Neural cell (in vitro differentiated cells): ENCODE data around the gene ABO. TPM values are rescaled to one million over a fixed set of nuclear protein-coding genes. Genes with fewer than 3 reads are reported as not detected.

ENCODE experiments used
- H2AFZ ChIP-seq: fragments of 200-600, 300-800 bp; sonication (generic), shearing (Covaris generic); 2 replicates; pipeline ENCODE4 v1.6.0; 2014; ENCODE audit warnings: low read depth, mild to moderate bottlenecking, antibody characterized with exemption, low read length, moderate library complexity
- H3F3A ChIP-seq: fragments of 200-600 bp; shearing (Covaris generic); 2 replicates; pipeline ENCODE4 v1.6.1; 2016; ENCODE audit warnings: mild to moderate bottlenecking, moderate library complexity, mixed read lengths, antibody characterized with exemption, low read length; ENCODE audit not compliant: insufficient read depth, poor library complexity, severe bottlenecking
- H3K27ac ChIP-seq: fragments of 200-600, 300-800 bp; sonication (generic), shearing (Covaris generic); 2 replicates; pipeline ENCODE4 v1.5.1; 2014; ENCODE audit warnings: mild to moderate bottlenecking, low read length, moderate library complexity
- H3K27me3 ChIP-seq: fragments of 300-800, 200-600 bp; sonication (generic), shearing (Covaris generic); 2 replicates; pipeline ENCODE4 v1.6.0; 2014; ENCODE audit warnings: mild to moderate bottlenecking, low read depth, low read length, moderate library complexity; ENCODE audit not compliant: insufficient read depth
- H3K36me3 ChIP-seq: fragments of 300-800, 200-600 bp; sonication (generic), shearing (Covaris generic); 2 replicates; pipeline ENCODE4 v1.5.1; 2014; ENCODE audit warnings: mild to moderate bottlenecking, antibody characterized with exemption, low read length, moderate library complexity; ENCODE audit not compliant: insufficient read depth
- H3K4me2 ChIP-seq: fragments of 300-800, 200-600 bp; sonication (generic), shearing (Covaris generic); 2 replicates; pipeline ENCODE4 v1.6.0; 2014; ENCODE audit warnings: mild to moderate bottlenecking, low read length
- H3K4me3 ChIP-seq: fragments of 300-800, 200-600 bp; sonication (generic), shearing (Covaris generic); 2 replicates; pipeline ENCODE4 v1.5.1; 2014; ENCODE audit warnings: mild to moderate bottlenecking, low read length, moderate library complexity
- H3K79me2 ChIP-seq: fragments of 200-600 bp; shearing (Covaris generic); replicated peaks from 2 replicates; pipeline ENCODE4 v1.6.0; 2014; ENCODE audit warnings: mild to moderate bottlenecking, low read length, moderate library complexity; ENCODE audit not compliant: insufficient read depth
- H3K9ac ChIP-seq: fragments of 300-800, 200-600 bp; sonication (generic), shearing (Covaris generic); 2 replicates; pipeline ENCODE4 v1.6.1; 2016; ENCODE audit warnings: mild to moderate bottlenecking, low read length, mixed read lengths
- H3K9me2 ChIP-seq: fragments of 200-600 bp; shearing (Covaris generic); 2 replicates; pipeline ENCODE4 v1.6.1; 2016; ENCODE audit warnings: mild to moderate bottlenecking, low read length, mixed read lengths; ENCODE audit not compliant: insufficient read depth
- H3K9me3 ChIP-seq: fragments of 200-600, 300-800 bp; sonication (generic), shearing (Covaris generic); 2 replicates; pipeline ENCODE4 v1.6.1; 2016; ENCODE audit warnings: mild to moderate bottlenecking, mixed run types, low read length, moderate library complexity, mixed read lengths
- H4K20me1 ChIP-seq: fragments of 200-600 bp; shearing (Covaris generic); 2 replicates; pipeline ENCODE4 v1.6.1; 2016; ENCODE audit warnings: mild to moderate bottlenecking, mixed run types; ENCODE audit not compliant: insufficient read depth
- EP300 ChIP-seq: fragments of 450-650 bp; conservative IDR thresholded peaks from 2 replicates; pipeline ENCODE4 v1.6.1; 2014; ENCODE audit warnings: antibody characterized with exemption, mild to moderate bottlenecking, moderate library complexity; ENCODE audit not compliant: poor library complexity, severe bottlenecking
- EZH2 ChIP-seq: fragments of 200-600, 300-800 bp; shearing (Covaris generic), sonication (generic); IDR thresholded peaks from 2 replicates; pipeline ENCODE4 v1.6.1; 2014; ENCODE audit warnings: antibody characterized with exemption, low read length, borderline replicate concordance, mild to moderate bottlenecking; ENCODE audit not compliant: insufficient read depth, poor library complexity, severe bottlenecking
- MXI1 ChIP-seq: fragments of 450-650 bp; conservative IDR thresholded peaks from 2 replicates; pipeline ENCODE4 v1.6.1; 2014; ENCODE audit warnings: antibody characterized with exemption, mild to moderate bottlenecking; ENCODE audit not compliant: poor library complexity, severe bottlenecking
- POLR2AphosphoS5 ChIP-seq: IDR thresholded peaks from 2 replicates; pipeline ENCODE4 v1.6.1; 2012
- RAD21 ChIP-seq: fragments of 450-650 bp; conservative IDR thresholded peaks from 2 replicates; pipeline ENCODE4 v1.6.1; 2014; ENCODE audit warnings: antibody characterized with exemption, mild to moderate bottlenecking, moderate library complexity
- SMC3 ChIP-seq: fragments of 450-650 bp; conservative IDR thresholded peaks from 2 replicates; pipeline ENCODE4 v1.6.1; 2014; ENCODE audit warnings: antibody characterized with exemption, mild to moderate bottlenecking, moderate library complexity; ENCODE audit not compliant: poor library complexity
- TAF1 ChIP-seq: IDR thresholded peaks from 2 replicates; pipeline ENCODE4 v1.6.1; 2012; ENCODE audit warnings: low read depth
- polyA plus RNA-seq: library from polyadenylated mRNA; depleted of rRNA; stranded (reverse); fragments of >200 nt; gene quantifications from 2 replicates; pipeline ENCODE4 v1.2.3, GENCODE V29; 2014
- TF ChIP-seq, protein P1 (sequence below): IDR thresholded peaks from 2 replicates; pipeline ENCODE4 v1.6.1; 2012; ENCODE audit warnings: borderline replicate concordance
- TF ChIP-seq, protein P2 (sequence below): fragments of 450-650 bp; IDR thresholded peaks from 2 replicates; pipeline ENCODE4 v1.5.1; 2014; ENCODE audit warnings: antibody characterized with exemption, mild to moderate bottlenecking, moderate library complexity; ENCODE audit not compliant: poor library complexity, severe bottlenecking

Gene ABO
- polyA plus RNA-seq, 1 donor from 2014 or later: not detected

DNA sequence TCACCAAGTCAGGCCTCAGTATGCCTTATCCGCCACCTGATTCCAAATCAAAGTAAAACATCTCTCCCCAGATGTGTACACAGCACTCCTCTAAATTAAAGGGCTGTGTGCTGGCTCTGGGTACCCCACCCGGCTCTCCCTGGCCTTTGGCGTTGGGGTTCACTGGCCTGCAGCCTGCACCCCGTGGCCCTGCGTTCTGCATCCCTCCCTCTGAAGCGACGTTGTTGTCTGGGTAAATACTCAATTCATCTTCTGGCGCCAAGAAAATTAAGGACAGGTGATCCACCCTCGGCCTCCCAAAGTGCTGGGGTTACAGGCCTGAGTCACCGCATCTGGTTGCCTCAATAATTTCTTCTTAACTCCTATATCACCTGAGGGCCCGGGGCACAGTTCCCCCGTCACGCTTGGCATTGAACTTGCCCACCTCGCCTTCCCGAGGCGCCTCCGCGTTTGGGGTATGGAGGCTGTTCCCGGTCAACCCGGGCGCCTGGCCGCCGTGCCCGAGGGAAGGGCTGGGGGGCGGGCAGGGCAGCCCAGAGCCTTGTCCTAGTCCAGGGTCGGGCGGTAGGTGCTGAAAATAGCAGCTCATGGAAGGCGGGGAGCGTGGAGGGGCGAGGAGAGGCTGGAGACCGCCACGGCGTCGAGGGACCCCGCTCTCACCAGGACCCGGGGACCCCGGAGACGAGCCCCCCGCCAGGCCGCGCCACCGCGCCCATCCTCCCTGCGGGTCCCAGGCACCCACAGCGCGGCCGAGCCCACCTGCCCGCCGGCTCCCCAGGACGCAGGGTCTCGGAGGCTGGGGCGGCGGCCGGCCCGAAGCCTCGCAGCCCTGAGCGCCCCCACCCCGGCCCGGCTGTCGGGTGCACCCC is 531 bp downstream of the ABO start:
- H3F3A ChIP-seq: no peaks in the 10 kb centered on the region
- no peak overlapping the region for H3K9ac ChIP-seq
- H3K27me3 ChIP-seq: peaks cover 45% of the 10 kb centered on the region
- H3K9me3 ChIP-seq: no peaks in the 10 kb centered on the region
- no peaks in the 10 kb centered on the region for H3K9me2 ChIP-seq
- no peak overlapping the region for H2AFZ ChIP-seq
- no peak overlapping the region for H3K4me2 ChIP-seq
- H3K4me3 ChIP-seq: no peak overlapping the region
- no peaks in the 10 kb centered on the region for H3K36me3 ChIP-seq
- H3K79me2 ChIP-seq: no peaks in the 10 kb centered on the region
- TF ChIP-seq EP300: no peak
- TF ChIP-seq, protein P1, sequence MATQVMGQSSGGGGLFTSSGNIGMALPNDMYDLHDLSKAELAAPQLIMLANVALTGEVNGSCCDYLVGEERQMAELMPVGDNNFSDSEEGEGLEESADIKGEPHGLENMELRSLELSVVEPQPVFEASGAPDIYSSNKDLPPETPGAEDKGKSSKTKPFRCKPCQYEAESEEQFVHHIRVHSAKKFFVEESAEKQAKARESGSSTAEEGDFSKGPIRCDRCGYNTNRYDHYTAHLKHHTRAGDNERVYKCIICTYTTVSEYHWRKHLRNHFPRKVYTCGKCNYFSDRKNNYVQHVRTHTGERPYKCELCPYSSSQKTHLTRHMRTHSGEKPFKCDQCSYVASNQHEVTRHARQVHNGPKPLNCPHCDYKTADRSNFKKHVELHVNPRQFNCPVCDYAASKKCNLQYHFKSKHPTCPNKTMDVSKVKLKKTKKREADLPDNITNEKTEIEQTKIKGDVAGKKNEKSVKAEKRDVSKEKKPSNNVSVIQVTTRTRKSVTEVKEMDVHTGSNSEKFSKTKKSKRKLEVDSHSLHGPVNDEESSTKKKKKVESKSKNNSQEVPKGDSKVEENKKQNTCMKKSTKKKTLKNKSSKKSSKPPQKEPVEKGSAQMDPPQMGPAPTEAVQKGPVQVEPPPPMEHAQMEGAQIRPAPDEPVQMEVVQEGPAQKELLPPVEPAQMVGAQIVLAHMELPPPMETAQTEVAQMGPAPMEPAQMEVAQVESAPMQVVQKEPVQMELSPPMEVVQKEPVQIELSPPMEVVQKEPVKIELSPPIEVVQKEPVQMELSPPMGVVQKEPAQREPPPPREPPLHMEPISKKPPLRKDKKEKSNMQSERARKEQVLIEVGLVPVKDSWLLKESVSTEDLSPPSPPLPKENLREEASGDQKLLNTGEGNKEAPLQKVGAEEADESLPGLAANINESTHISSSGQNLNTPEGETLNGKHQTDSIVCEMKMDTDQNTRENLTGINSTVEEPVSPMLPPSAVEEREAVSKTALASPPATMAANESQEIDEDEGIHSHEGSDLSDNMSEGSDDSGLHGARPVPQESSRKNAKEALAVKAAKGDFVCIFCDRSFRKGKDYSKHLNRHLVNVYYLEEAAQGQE: no peak
- TF ChIP-seq, protein P2, sequence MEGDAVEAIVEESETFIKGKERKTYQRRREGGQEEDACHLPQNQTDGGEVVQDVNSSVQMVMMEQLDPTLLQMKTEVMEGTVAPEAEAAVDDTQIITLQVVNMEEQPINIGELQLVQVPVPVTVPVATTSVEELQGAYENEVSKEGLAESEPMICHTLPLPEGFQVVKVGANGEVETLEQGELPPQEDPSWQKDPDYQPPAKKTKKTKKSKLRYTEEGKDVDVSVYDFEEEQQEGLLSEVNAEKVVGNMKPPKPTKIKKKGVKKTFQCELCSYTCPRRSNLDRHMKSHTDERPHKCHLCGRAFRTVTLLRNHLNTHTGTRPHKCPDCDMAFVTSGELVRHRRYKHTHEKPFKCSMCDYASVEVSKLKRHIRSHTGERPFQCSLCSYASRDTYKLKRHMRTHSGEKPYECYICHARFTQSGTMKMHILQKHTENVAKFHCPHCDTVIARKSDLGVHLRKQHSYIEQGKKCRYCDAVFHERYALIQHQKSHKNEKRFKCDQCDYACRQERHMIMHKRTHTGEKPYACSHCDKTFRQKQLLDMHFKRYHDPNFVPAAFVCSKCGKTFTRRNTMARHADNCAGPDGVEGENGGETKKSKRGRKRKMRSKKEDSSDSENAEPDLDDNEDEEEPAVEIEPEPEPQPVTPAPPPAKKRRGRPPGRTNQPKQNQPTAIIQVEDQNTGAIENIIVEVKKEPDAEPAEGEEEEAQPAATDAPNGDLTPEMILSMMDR: no peak
- no peak for TF ChIP-seq EZH2
- TF ChIP-seq MXI1: no peak
- TF ChIP-seq RAD21: no peak
- TF ChIP-seq TAF1: no peak
- TF ChIP-seq POLR2AphosphoS5: no peak
- TF ChIP-seq SMC3: no peak
- no peak overlapping the region for H3K27ac ChIP-seq
- H4K20me1 ChIP-seq: no peaks in the 10 kb centered on the region

DNA sequence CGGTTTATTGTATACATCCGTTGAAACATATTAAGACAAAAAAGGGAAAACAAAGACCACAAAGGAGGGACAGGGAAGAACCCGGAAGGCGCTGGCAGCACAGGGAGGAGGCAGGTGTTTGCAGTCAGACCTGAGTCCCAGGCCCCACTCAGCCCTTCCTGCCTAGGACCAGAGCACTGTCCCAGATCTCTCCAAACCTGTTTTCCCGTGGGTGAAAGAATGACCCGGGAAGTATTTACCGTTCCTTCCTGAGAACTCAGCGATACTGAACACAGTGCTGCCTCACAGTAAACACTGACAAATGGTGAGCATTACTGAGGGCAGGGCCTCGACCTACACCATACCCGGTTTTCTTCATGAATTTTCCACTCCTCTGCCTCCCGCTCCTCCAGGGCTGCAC is 1.2 kb downstream of the ABO start:
- Histone ChIP-seq H3K79me2 (no peaks in the 10 kb centered on the region), H3K4me2 (no peak overlapping the region), H3K36me3 (no peaks in the 10 kb centered on the region), H3K9me3 (no peaks in the 10 kb centered on the region), H3K27ac (no peak overlapping the region), H3F3A (no peaks in the 10 kb centered on the region), H3K9me2 (no peaks in the 10 kb centered on the region), H4K20me1 (no peaks in the 10 kb centered on the region), H3K27me3 (peaks cover 45% of the 10 kb centered on the region), H3K4me3 (no peak overlapping the region), H3K9ac (no peak overlapping the region), H2AFZ (no peak overlapping the region)
- TF ChIP-seq EP300 (no peak), MXI1 (no peak), SMC3 (no peak), RAD21 (no peak), TAF1 (no peak), EZH2 (no peak), POLR2AphosphoS5 (no peak)
- TF ChIP-seq, protein P2: no peak
- TF ChIP-seq, protein P1: no peak
